ENCODE data around the gene MINK1. TPM values are rescaled to one million over a fixed set of nuclear protein-coding genes. Genes with fewer than 3 reads are reported as not detected.
"Not testable (repeated sequence)": the region's sequence is repeated elsewhere in the genome, so short reads cannot be mapped to it uniquely, and the experiment has no call there.

Gene MINK1
- total RNA-seq, 1 donor from 2014 or later, result 65.3 TPM

DNA sequence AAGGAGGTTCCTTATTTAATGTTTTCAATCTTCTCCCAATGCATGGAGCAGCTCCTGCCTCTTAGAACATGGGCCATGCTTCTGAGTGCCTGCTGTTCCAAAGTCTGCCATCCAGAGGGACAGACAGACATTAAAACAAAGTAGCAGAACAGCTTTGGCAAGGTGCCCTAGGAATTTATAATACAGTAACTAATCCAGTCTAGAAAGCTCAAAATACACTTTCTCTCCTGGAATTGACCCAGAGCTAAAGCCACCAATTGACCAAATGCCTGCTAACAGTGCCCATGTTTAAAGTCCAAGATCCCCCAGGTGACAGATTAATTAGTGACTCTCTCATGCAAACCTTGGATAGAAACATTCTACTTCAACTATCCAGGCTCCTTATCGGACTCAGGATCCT lies 80.9 kb downstream of the MINK1 start:
- no peak for DNase-seq
- Mint-ChIP-seq H3K36me3 (ENCODE audit: low read depth) (no peaks in the 10 kb centered on the region), H3K27me3 (no peaks in the 10 kb centered on the region), H3K4me3 (no peak overlapping the region), H3K4me1 (no peaks in the 10 kb centered on the region), H3K9me3 (no peaks in the 10 kb centered on the region), H3K27ac (no peak overlapping the region)
- ATAC-seq (ENCODE audit: low read depth), result no peak
- ChIA-PET POLR2A (interaction anchor here (0.5 to 0.7 kb wide), 2 partner anchors 130 to 543 kb away, joined by 3 read pairs; no protein-coding TSS in a partner anchor), CTCF (no interaction called here)
- TF ChIP-seq, protein P1, sequence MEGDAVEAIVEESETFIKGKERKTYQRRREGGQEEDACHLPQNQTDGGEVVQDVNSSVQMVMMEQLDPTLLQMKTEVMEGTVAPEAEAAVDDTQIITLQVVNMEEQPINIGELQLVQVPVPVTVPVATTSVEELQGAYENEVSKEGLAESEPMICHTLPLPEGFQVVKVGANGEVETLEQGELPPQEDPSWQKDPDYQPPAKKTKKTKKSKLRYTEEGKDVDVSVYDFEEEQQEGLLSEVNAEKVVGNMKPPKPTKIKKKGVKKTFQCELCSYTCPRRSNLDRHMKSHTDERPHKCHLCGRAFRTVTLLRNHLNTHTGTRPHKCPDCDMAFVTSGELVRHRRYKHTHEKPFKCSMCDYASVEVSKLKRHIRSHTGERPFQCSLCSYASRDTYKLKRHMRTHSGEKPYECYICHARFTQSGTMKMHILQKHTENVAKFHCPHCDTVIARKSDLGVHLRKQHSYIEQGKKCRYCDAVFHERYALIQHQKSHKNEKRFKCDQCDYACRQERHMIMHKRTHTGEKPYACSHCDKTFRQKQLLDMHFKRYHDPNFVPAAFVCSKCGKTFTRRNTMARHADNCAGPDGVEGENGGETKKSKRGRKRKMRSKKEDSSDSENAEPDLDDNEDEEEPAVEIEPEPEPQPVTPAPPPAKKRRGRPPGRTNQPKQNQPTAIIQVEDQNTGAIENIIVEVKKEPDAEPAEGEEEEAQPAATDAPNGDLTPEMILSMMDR (IDR thresholded peaks at IDR 0.05), result no peak
- intact Hi-C loops (cut with micrococcal nuclease), result no loop called here

DNA sequence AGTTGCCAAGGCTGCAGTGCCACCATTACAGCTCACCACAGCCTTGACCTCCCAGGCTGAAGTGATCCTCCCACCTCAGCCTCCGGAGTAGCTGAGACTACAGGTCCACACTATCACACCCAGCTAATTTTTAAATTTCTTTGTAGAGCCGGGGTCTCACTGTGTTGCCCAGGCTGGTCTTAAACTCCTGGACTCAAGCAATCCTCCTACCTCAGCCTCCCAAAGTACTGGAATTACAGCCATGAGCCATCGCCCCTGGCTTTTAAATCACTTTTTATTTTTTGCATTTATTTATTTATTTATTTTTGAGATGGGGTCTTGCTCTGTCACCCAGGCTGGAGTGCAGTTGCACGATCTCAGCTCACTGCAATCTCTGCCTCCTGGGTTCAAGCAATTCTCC lies 81.4 kb downstream of the MINK1 start:
- H3K4me3 Mint-ChIP-seq; H3K27me3 Mint-ChIP-seq; POLR2A ChIA-PET; CTCF ChIA-PET; intact Hi-C loops (cut with micrococcal nuclease); DNase-seq; ATAC-seq (ENCODE audit: low read depth); H3K9me3 Mint-ChIP-seq; H3K27ac Mint-ChIP-seq; H3K36me3 Mint-ChIP-seq (ENCODE audit: low read depth); H3K4me1 Mint-ChIP-seq: not testable (repeated sequence)

DNA sequence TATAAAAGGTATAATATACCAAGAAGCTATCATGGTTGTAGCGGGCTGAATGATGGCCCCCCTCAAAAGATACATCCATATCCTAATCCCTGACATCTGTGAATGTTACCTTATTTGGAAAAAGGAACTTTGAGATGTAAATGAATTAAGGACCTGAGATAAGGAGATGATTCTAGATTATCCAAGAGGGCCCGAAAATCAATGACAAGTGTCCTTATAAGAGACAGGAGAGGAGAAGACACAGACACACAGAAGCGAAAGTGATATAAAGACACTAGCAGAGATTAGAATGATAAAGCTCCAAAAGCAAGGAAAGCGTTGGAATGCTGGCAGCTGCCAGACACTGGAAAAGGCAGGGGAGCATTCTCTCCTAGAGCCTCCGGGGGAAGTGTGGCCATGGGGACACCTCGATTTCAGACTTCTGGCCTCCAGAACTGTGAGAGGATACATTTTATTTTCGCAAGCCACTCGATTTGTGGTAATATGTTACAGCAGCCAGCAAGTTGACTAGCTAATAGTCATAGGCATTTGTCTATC lies 86.4 kb downstream of the MINK1 start:
- H3K36me3 Mint-ChIP-seq (ENCODE audit: low read depth), result no peaks in the 10 kb centered on the region
- ATAC-seq (ENCODE audit: low read depth), result no peak

DNA sequence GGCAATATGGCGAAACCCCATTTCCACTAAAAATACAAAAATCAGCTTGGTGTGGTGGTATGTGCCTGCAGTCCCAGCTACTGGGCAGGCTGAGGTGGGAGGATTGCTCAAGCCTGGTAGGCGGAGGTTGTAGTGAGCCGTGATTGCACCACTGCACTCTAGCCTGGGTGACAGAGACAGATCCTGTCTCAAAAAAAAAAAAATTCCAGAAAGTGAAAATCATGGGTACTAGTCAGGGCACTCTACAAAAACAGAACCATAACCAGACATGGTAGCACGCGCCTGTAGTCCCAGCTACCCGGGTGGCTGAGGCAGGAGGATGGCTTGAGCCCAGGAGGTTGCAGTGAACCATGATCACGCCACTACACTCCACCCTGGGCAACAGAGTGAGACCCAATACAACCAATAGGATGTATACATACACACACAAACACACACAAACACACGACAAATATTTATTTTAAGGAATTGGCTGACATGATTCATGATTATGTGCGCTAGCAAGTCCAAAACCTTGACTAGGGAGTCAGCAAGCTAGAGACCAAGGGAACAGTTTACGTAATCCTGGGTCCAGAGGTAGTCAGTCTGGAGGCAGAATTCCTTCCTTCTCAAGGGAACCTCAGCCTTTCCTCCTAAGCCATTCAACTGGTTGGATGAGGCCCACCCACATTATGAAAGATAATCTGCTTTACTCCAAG lies 87.4 kb downstream of the MINK1 start:
- intact Hi-C loops (cut with micrococcal nuclease), result no loop called here
- TF ChIP-seq, protein P1 (IDR thresholded peaks at IDR 0.05), result no peak
- Mint-ChIP-seq H3K9me3 (no peaks in the 10 kb centered on the region), H3K4me1 (no peaks in the 10 kb centered on the region), H3K27me3 (no peaks in the 10 kb centered on the region), H3K27ac (no peak overlapping the region), H3K36me3 (ENCODE audit: low read depth) (no peaks in the 10 kb centered on the region), H3K4me3 (no peak overlapping the region)
- ATAC-seq (ENCODE audit: low read depth) (no peak), DNase-seq (no peak)
- POLR2A ChIA-PET, result interaction anchor here (0.5 to 0.7 kb wide), 2 partner anchors 110 to 142 kb away, joined by 3 to 4 read pairs; no protein-coding TSS in a partner anchor
- CTCF ChIA-PET, result interaction anchor here (1.1 kb wide), 1 partner anchor 16 kb away, joined by 3 read pairs; no protein-coding TSS in a partner anchor

More for the DNA sequence above, 86.4 kb downstream of the MINK1 start:
- Mint-ChIP-seq H3K27ac (no peak overlapping the region), H3K27me3 (no peaks in the 10 kb centered on the region), H3K4me3 (no peak overlapping the region), H3K9me3 (no peaks in the 10 kb centered on the region), H3K4me1 (no peaks in the 10 kb centered on the region)
- CTCF ChIA-PET, result interaction anchor here (1.1 kb wide), 1 partner anchor 16 kb away, joined by 3 read pairs; no protein-coding TSS in a partner anchor
- no peak for DNase-seq
- POLR2A ChIA-PET, result interaction anchor here (0.7 kb wide), 1 partner anchor 111 kb away, joined by 4 read pairs; no protein-coding TSS in a partner anchor
- intact Hi-C loops (cut with micrococcal nuclease), result no loop called here
- TF ChIP-seq, protein P1 (IDR thresholded peaks at IDR 0.05), result no peak

DNA sequence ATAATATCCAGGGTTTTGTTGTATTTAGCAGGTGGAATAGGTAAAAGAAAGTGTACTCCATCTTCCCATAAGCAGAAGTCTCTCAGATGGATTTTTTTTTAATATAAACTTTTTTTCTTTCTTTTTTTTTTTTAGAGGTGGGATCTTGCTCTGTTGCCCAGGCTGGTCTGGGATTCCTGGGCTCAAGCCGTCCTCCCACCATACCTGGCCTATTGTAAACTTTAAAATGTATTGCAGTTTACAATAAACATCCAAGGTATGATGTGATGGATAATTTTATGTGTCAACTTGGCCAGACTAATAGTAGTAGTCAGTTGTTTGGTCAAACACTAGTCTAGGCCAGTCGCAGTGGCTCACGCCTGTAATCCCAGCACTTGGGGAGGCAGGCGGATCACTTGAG lies 88.2 kb downstream of the MINK1 start:
- Mint-ChIP-seq H3K27me3 (no peaks in the 10 kb centered on the region), H3K27ac (no peak overlapping the region), H3K9me3 (no peaks in the 10 kb centered on the region), H3K36me3 (ENCODE audit: low read depth) (no peaks in the 10 kb centered on the region), H3K4me3 (no peak overlapping the region), H3K4me1 (no peaks in the 10 kb centered on the region)
- no peak for ATAC-seq (ENCODE audit: low read depth)
- no peak for DNase-seq
- ChIA-PET POLR2A (no interaction called here), CTCF (no interaction called here)
- intact Hi-C loops (cut with micrococcal nuclease), result no loop called here
- TF ChIP-seq, protein P1 (IDR thresholded peaks at IDR 0.05), result no peak

DNA sequence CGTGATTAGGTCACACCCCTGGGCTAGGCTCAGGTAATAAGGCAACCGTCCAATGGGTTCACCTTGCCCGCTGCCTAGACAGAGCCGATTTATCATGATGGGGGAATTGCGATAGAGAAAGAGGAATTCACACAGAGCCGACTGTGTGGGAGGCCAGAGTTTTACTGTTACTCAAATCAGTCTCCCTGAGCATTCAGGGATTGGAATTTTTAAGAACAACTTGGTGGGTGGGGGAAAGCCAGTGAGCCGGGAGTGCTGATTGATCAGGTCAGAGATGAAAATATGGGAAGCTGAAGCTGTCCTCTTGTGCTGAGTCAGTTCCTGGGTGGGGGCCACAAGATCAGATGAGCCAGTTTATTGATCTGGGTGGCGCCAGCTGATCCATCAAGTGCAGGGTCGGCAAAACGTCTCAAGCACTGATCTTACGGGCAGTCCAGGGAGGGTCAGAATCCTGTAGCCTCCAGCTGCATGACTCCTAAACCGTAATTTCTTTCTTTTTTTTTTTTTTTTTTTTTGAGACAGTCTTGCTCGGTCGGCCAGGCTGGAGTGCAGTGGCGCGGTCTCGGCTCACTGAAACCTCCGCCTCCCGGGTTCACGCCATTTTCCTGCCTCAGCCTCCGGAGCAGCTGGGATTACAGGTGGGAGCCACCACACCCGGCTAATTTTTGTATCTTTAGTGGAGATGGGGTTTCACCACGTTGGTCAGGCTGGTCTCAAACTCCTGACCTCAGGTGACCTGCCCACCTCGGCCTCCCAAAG lies 93.6 kb downstream of the MINK1 start:
- DNase-seq; H3K27me3 Mint-ChIP-seq; H3K27ac Mint-ChIP-seq; H3K4me3 Mint-ChIP-seq; POLR2A ChIA-PET; H3K4me1 Mint-ChIP-seq; CTCF ChIA-PET; H3K9me3 Mint-ChIP-seq; intact Hi-C loops (cut with micrococcal nuclease); ATAC-seq (ENCODE audit: low read depth); H3K36me3 Mint-ChIP-seq (ENCODE audit: low read depth): not testable (repeated sequence)
